WTC11 (cell line): ENCODE data around the gene CYP8B1. TPM values are rescaled to one million over a fixed set of nuclear protein-coding genes. Genes with fewer than 3 reads are reported as not detected.
A peak's percentile ranks its signal among the peaks of the same experiment; 100 is the strongest.

Source experiments
- ATAC-seq: fragments of 200-7000 bp; cut with Tn5 transposase; 2 replicates; pipeline ENCODE4 v1.10.0; 2021; ENCODE audit warnings: mild to moderate bottlenecking, moderate library complexity
- CTCF ChIA-PET: fragments of 300-600 bp; sonication (Branson Sonifier 250); formaldehyde crosslinking; loops from one replicate; lab custom pipeline; 2021; ENCODE audit warnings: antibody characterized with exemption; lab: Charles Lee
- POLR2A ChIA-PET: fragments of 350-600 bp; sonication (Branson Sonifier 250); formaldehyde crosslinking; loops from one replicate; lab custom pipeline; 2021; ENCODE audit warnings: antibody characterized with exemption; lab: Charles Lee
- DNase-seq: peaks from one replicate; pipeline ENCODE4 v3.0.0; 2021; ENCODE audit warnings: low spot score
- H3K27ac Mint-ChIP-seq: 2 replicates; pipeline ENCODE4 v1.8.0; 2021; ENCODE audit warnings: mixed read lengths
- H3K27me3 Mint-ChIP-seq: 2 replicates; pipeline ENCODE4 v1.8.0; 2021; ENCODE audit warnings: low read depth, mild to moderate bottlenecking, moderate library complexity, mixed read lengths
- H3K36me3 Mint-ChIP-seq: 2 replicates; pipeline ENCODE4 v1.8.0; 2021; ENCODE audit warnings: mixed read lengths
- H3K4me1 Mint-ChIP-seq: 2 replicates; pipeline ENCODE4 v1.8.0; 2022; ENCODE audit warnings: mixed read lengths
- H3K4me3 Mint-ChIP-seq: 2 replicates; pipeline ENCODE4 v1.8.0; 2021; ENCODE audit warnings: mild to moderate bottlenecking, moderate library complexity, mixed read lengths
- H3K9me3 Mint-ChIP-seq: 2 replicates; pipeline ENCODE4 v1.8.0; 2021; ENCODE audit warnings: mixed read lengths
- AR ChIP-seq: fragments of 250-450 bp; sonication (Bioruptor Pico); IDR thresholded peaks from 2 replicates; pipeline ENCODE4 v1.9.0; 2021; ENCODE audit warnings: mild to moderate bottlenecking
- CREM ChIP-seq: sonication (generic); formaldehyde crosslinking; IDR thresholded peaks from 2 replicates; pipeline ENCODE4 v1.8.1; 2022; ENCODE audit warnings: mild to moderate bottlenecking, missing genetic modification reagents, moderate library complexity
- IRF2 ChIP-seq: sonication (generic); formaldehyde crosslinking; IDR thresholded peaks from 2 replicates; pipeline ENCODE4 v1.8.0; 2022; ENCODE audit warnings: low read depth, missing genetic modification reagents, borderline replicate concordance
- NR2C2 ChIP-seq: sonication (generic); formaldehyde crosslinking; IDR thresholded peaks from 2 replicates; pipeline ENCODE4 v1.8.0; 2022; ENCODE audit warnings: mild to moderate bottlenecking, missing genetic modification reagents
- ZNF232 ChIP-seq: sonication (generic); formaldehyde crosslinking; IDR thresholded peaks from 2 replicates; pipeline ENCODE4 v1.8.0; 2022; ENCODE audit warnings: mild to moderate bottlenecking, missing genetic modification reagents
- ZNF425 ChIP-seq: fragments of 250-450 bp; sonication (Bioruptor Pico); conservative IDR thresholded peaks from 2 replicates; pipeline ENCODE4 v1.9.0; 2021; ENCODE audit warnings: mild to moderate bottlenecking
- ZNF512 ChIP-seq: sonication (generic); formaldehyde crosslinking; IDR thresholded peaks from 2 replicates; pipeline ENCODE4 v1.8.1; 2022; ENCODE audit warnings: missing genetic modification reagents, borderline replicate concordance
- ZNF532 ChIP-seq: fragments of 250-450 bp; sonication (Bioruptor Pico); IDR thresholded peaks from 2 replicates; pipeline ENCODE4 v1.9.0; 2021; ENCODE audit warnings: mild to moderate bottlenecking, borderline replicate concordance
- total RNA-seq: library from RNA; stranded (reverse); gene quantifications from 3 replicates; pipeline ENCODE4 v1.2.3, GENCODE V29; 2021
- TF ChIP-seq, protein P1 (sequence below): sonication (generic); formaldehyde crosslinking; IDR thresholded peaks from 2 replicates; pipeline ENCODE4 v1.8.1; 2023; ENCODE audit warnings: mild to moderate bottlenecking, moderate library complexity, missing genetic modification reagents
- TF ChIP-seq, protein P2 (sequence below): fragments of 250-450 bp; sonication (Bioruptor Pico); IDR thresholded peaks from 2 replicates; pipeline ENCODE4 v1.9.0; 2021; ENCODE audit warnings: mild to moderate bottlenecking
- TF ChIP-seq, protein P3 (sequence below): sonication (generic); formaldehyde crosslinking; IDR thresholded peaks from 2 replicates; pipeline ENCODE4 v1.8.0; 2022; ENCODE audit warnings: missing genetic modification reagents

CYP8B1 gene
- total RNA-seq, 1 experiment from 2014 or later, result 0.13 TPM

DNA sequence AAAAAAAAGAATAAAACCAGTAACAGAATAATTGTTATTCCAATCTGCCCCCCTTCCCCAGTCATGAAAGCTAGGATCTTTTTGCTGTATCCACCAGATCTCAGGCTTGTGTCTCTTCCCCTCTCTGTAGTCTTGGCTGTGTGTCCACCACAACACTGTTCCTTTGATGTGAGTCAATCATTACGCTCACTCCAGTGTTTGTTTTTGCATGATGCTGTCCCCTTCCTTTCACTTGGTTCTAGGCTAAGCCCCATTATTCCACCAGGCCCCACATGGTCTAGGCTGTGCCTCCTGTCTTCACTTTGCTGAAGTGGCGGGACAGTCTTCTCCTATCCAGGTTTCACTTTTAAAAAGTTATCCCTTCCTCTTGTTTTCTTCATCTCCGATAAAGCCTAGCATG, 52.9 kb downstream of the CYP8B1 start:
- H3K4me3 Mint-ChIP-seq, result no peak overlapping the region
- ATAC-seq (no peak), DNase-seq (no peak)
- ChIA-PET CTCF (interaction anchor here (0.7 to 1.8 kb wide), 2 partner anchors 8 to 40 kb away, joined by 3 to 7 read pairs; no protein-coding TSS in a partner anchor), POLR2A (interaction anchor here (0.6 kb wide), 2 partner anchors 67 to 199 kb away, joined by 3 read pairs; no protein-coding TSS in a partner anchor)
- 0 out of 2 replicates have a peak overlapping the region, but pooled peaks have one; percentile 7 for H3K27ac Mint-ChIP-seq
- no peaks in the 10 kb centered on the region for H3K36me3 Mint-ChIP-seq
- peaks cover 4% of the 10 kb centered on the region for H3K9me3 Mint-ChIP-seq
- peaks cover 14% of the 10 kb centered on the region for H3K4me1 Mint-ChIP-seq
- TF ChIP-seq IRF2 (CRISPR knock-in tag) (no peak), ZNF512 (no peak), ZNF232 (no peak), CREM (no peak), ZNF532 (CRISPR knock-in tag) (no peak), AR (CRISPR knock-in tag) (no peak), NR2C2 (CRISPR knock-in tag) (no peak), ZNF425 (CRISPR knock-in tag) (no peak)
- TF ChIP-seq, protein P1, sequence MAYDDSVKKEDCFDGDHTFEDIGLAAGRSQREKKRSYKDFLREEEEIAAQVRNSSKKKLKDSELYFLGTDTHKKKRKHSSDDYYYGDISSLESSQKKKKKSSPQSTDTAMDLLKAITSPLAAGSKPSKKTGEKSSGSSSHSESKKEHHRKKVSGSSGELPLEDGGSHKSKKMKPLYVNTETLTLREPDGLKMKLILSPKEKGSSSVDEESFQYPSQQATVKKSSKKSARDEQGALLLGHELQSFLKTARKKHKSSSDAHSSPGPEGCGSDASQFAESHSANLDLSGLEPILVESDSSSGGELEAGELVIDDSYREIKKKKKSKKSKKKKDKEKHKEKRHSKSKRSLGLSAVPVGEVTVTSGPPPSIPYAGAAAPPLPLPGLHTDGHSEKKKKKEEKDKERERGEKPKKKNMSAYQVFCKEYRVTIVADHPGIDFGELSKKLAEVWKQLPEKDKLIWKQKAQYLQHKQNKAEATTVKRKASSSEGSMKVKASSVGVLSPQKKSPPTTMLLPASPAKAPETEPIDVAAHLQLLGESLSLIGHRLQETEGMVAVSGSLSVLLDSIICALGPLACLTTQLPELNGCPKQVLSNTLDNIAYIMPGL (CRISPR knock-in tag), result no peak
- TF ChIP-seq, protein P2, sequence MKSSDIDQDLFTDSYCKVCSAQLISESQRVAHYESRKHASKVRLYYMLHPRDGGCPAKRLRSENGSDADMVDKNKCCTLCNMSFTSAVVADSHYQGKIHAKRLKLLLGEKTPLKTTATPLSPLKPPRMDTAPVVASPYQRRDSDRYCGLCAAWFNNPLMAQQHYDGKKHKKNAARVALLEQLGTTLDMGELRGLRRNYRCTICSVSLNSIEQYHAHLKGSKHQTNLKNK (CRISPR knock-in tag), result no peak
- TF ChIP-seq, protein P3, sequence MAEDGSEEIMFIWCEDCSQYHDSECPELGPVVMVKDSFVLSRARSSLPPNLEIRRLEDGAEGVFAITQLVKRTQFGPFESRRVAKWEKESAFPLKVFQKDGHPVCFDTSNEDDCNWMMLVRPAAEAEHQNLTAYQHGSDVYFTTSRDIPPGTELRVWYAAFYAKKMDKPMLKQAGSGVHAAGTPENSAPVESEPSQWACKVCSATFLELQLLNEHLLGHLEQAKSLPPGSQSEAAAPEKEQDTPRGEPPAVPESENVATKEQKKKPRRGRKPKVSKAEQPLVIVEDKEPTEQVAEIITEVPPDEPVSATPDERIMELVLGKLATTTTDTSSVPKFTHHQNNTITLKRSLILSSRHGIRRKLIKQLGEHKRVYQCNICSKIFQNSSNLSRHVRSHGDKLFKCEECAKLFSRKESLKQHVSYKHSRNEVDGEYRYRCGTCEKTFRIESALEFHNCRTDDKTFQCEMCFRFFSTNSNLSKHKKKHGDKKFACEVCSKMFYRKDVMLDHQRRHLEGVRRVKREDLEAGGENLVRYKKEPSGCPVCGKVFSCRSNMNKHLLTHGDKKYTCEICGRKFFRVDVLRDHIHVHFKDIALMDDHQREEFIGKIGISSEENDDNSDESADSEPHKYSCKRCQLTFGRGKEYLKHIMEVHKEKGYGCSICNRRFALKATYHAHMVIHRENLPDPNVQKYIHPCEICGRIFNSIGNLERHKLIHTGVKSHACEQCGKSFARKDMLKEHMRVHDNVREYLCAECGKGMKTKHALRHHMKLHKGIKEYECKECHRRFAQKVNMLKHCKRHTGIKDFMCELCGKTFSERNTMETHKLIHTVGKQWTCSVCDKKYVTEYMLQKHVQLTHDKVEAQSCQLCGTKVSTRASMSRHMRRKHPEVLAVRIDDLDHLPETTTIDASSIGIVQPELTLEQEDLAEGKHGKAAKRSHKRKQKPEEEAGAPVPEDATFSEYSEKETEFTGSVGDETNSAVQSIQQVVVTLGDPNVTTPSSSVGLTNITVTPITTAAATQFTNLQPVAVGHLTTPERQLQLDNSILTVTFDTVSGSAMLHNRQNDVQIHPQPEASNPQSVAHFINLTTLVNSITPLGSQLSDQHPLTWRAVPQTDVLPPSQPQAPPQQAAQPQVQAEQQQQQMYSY, result no peak
- no peaks in the 10 kb centered on the region for H3K27me3 Mint-ChIP-seq
